GM10266 (cell line): Measurements from ENCODE around the gene CEP112.
"Not testable (repeated sequence)": the region's sequence is repeated elsewhere in the genome, so short reads cannot be mapped to it uniquely, and the experiment has no call there.

Experiments
- DNase-seq: peaks from one replicate; pipeline ENCODE4 v3.0.0; 2012; ENCODE audit errors: extremely low spot score
- TF ChIP-seq, protein P1 (sequence below): IDR thresholded peaks from 2 replicates; pipeline ENCODE4 v1.5.1; 2012; ENCODE audit warnings: mild to moderate bottlenecking, low read depth; ENCODE audit not compliant: control insufficient read depth, insufficient read depth; ENCODE audit errors: missing control alignments

The CEP112 gene

DNA sequence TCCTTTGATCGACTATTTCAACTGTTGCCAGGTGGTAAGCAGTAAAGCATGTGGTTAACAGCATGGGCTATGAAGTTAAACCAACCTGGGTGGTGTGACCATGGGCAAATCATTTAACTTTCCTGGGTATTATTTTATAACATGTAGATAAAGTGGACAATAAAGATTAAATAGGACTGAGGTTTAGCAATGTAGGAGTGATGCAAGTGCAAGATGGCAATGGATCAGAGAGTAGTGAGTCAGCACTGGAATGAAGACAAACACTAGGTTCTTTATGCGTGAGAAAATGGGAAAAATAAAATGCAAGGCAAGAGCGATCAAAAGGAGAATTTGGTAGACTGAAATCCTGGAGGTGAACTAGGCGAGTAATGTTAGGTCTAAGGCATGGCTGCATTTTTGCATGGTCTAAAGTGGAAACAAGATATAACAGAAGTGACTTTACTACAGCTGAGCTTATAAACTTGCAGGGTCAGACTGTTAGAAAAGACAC, 408.0 kb downstream of the CEP112 start:
- no peak for DNase-seq
- TF ChIP-seq, protein P1, sequence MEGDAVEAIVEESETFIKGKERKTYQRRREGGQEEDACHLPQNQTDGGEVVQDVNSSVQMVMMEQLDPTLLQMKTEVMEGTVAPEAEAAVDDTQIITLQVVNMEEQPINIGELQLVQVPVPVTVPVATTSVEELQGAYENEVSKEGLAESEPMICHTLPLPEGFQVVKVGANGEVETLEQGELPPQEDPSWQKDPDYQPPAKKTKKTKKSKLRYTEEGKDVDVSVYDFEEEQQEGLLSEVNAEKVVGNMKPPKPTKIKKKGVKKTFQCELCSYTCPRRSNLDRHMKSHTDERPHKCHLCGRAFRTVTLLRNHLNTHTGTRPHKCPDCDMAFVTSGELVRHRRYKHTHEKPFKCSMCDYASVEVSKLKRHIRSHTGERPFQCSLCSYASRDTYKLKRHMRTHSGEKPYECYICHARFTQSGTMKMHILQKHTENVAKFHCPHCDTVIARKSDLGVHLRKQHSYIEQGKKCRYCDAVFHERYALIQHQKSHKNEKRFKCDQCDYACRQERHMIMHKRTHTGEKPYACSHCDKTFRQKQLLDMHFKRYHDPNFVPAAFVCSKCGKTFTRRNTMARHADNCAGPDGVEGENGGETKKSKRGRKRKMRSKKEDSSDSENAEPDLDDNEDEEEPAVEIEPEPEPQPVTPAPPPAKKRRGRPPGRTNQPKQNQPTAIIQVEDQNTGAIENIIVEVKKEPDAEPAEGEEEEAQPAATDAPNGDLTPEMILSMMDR: no peak

DNA sequence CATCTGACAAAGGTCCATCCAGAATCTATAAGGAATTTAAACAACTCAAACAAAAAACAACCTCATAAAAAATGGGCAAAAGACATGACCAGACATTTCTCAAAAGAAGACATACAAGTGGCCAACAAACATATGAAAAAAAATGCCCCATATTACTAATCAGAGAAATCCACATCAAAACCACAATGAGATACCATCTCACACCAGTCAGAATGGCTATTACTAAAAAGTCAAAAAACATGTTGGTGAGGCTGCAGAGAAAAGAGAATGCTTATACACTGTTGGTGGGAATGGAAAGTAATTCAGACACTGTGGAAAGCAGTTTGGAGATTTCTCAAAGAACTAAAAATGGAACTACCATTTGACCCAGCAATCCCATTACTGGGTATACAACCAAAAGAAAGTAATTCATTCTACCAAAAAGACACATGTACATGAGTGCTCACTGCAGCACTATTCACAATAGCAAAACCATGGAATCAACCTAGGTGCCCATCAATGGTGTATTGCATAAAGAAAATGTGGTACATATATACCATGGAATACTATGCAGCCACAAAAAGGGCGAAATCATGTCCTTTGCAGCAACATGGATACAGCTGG, 409.7 kb downstream of the CEP112 start:
- not testable (repeated sequence) for DNase-seq

- no peak for DNase-seq
- TF ChIP-seq, protein P1: no peak
Observed at GRCh38 chr17:65780111-65780510, 411.8 kb downstream of the CEP112 start.

DNA sequence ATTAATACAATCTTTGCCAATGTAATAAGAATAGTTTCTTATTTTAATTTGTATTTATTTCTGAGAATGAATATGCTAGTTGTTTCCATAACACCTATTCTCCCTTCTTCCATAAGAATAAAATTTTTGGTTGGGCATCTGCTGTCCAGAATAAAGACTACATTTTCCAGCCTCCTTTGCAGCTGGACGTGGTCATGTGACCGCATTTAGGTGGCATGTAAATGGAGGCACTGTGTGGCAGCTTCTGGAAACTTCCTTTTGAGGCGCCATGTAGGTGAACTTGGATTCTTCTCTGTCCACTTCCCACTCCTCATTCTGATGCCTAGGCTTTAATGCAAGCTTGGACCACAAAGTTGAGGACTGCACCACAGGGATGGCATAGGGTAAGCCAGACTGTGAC, 415.0 kb downstream of the CEP112 start:
- DNase-seq: no peak
- TF ChIP-seq, protein P1: no peak

DNA sequence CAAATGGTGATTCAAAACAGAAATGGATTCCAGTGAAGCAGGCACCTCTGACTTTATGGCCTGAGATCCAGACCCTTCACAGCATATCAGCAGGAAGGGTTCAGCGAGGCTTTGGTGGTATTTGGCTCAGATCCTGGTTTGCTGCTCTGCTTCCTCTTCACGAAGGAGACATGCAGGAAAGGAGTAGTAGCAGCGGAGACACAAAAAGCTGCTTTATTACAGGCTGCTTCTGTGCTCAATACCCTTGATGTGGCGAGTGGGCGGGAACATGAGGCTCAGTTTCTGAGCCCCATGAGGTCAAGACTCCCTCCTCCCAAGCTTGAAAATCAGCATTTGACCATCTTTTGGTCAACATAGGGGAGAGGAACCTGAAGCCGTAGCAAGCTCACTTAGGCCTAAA, 417.1 kb downstream of the CEP112 start:
- no peak for DNase-seq
- TF ChIP-seq, protein P1: no peak

GRCh38 chr17:65772989-65773388, 418.9 kb downstream of the CEP112 start:
- no peak for DNase-seq
- TF ChIP-seq, protein P1: no peak

DNA sequence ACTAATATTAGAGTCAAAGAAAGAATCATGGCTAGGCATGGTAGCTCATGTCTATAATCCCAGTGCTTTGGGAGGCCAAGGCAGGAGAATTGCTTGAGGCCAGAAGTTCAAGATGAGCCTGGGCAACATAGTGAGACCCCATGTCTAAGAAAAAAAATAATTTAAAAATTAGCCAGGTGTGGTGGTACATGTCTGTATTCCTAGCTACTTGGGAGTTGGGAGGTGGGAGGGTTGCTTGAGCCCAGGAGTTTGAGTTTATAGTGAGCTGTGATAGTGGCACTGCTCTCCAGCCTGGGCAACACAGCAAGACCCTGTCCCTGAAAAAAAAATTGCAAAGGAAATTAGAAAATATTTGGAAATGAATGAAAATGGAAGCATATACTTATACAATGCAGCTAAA, 420.2 kb downstream of the CEP112 start:
- TF ChIP-seq, protein P1: no peak
- no peak for DNase-seq

GRCh38 chr17:65763786-65764185, 428.1 kb downstream of the CEP112 start:
- TF ChIP-seq, protein P1: no peak
- DNase-seq: no peak
